Spleen (tissue), 11 donors: Measurements from ENCODE around the gene SMARCE1. TPM values are rescaled to one million over a fixed set of nuclear protein-coding genes. Genes with fewer than 3 reads are reported as not detected.

Experiments used
- DNase-seq: peaks from one replicate; pipeline ENCODE4 v3.0.0-alpha.2; 2020
- H3K27ac ChIP-seq, 8 donors: fragments of 200-600 bp; sonication (generic) in 7 of 8; 1 replicate in 4 of 8; 2 replicates in 4 of 8; pipeline versions ENCODE4 v1.5.0 to v1.8.0; 2016 to 2021; ENCODE audit warnings: inconsistent platforms in 4 of 8, mild to moderate bottlenecking in 4 of 8, moderate library complexity in 1 of 8
- H3K27me3 ChIP-seq, 7 donors: fragments of 200-600 bp; sonication (generic) in 6 of 7; replicated peaks in 1 of 7; 1 replicate in 4 of 7; 2 replicates in 3 of 7; pipeline versions ENCODE4 v1.5.0 to v1.8.0; 2016 to 2021; ENCODE audit warnings: inconsistent platforms in 3 of 7, mild to moderate bottlenecking in 1 of 7
- H3K36me3 ChIP-seq, 6 donors: fragments of 200-600 bp; sonication (generic) in 5 of 6; 1 replicate in 4 of 6; 2 replicates in 2 of 6; pipeline versions ENCODE4 v1.5.0 to v1.8.0; 2016 to 2021; ENCODE audit warnings: inconsistent platforms in 2 of 6
- H3K4me1 ChIP-seq, 6 donors: fragments of 200-600 bp; sonication (generic) in 5 of 6; 1 replicate in 3 of 6; 2 replicates in 3 of 6; pipeline versions ENCODE4 v1.5.0 to v1.8.0; 2016 to 2021; ENCODE audit warnings: inconsistent platforms in 3 of 6
- H3K4me3 ChIP-seq, 8 donors: fragments of 200-600 bp; sonication (generic) in 7 of 8; 1 replicate in 4 of 8; 2 replicates in 4 of 8; pipeline versions ENCODE4 v1.5.0 to v1.8.0; 2016 to 2021; ENCODE audit warnings: inconsistent platforms in 4 of 8, mild to moderate bottlenecking in 4 of 8, moderate library complexity in 2 of 8
- H3K9me3 ChIP-seq, 8 donors: fragments of 200-600 bp; sonication (generic) in 7 of 8; 1 replicate in 4 of 8; 2 replicates in 4 of 8; pipeline versions ENCODE4 v1.5.0 to v1.8.0; 2016 to 2021; ENCODE audit warnings: inconsistent platforms in 4 of 8
- CTCF ChIP-seq, 11 experiments: fragments of 200-600 bp in 7 of 11; fragments of 450-650 bp in 4 of 11; sonication (generic) in 4 of 11; IDR thresholded peaks in 8 of 11; conservative IDR thresholded peaks in 3 of 11; 1 replicate in 7 of 11; 2 replicates in 4 of 11; pipeline versions ENCODE4 v1.4.0 to v1.8.0; 2016 to 2021; ENCODE audit warnings: antibody characterized with exemption in 11 of 11, inconsistent platforms in 4 of 11, mild to moderate bottlenecking in 1 of 11
- POLR2A ChIP-seq, 3 donors: fragments of 450-650 bp; IDR thresholded peaks; one replicate each; pipeline ENCODE4 v1.5.1; 2017; ENCODE audit warnings: antibody characterized with exemption in 3 of 3, mild to moderate bottlenecking in 1 of 3
- POLR2AphosphoS5 ChIP-seq, 3 donors: sonication (generic); formaldehyde crosslinking; IDR thresholded peaks; one replicate each; pipeline ENCODE4 v1.5.1; 2017; ENCODE audit warnings: antibody characterized with exemption in 3 of 3
- WGBS, 5 donors: extraction: QIAGEN DNeasy Blood & Tissue Kit in 3 of 5; methylation state at CpG; one replicate each; pipeline versions ENCODE4 v1.1.5 to v1.1.7; 2013 to 2018; 5-methylcytosine and 5-hydroxymethylcytosine counted together
- intact Hi-C: fragments of 100-400 bp; cut with DNase I; formaldehyde crosslinking; loops from one replicate; pipeline ENCODE4 v1.15.0; 2023; ENCODE audit warnings: low total_unique reads
- polyA plus RNA-seq, 3 donors: library from polyadenylated mRNA; stranded (reverse); fragments of 200-250 nt; gene quantifications; one replicate each; pipeline ENCODE4 v1.2.1, GENCODE V29; 2013
- total RNA-seq, 7 donors: library from RNA; depleted of rRNA in 3 of 7; stranded (reverse); fragments of >200 nt in 3 of 7; fragmentation: NEBNext Ultra II Directional in 4 of 7; extraction: Animal tissue kit (Norgen Biotek cat#: 25700) in 4 of 7; gene quantifications; one replicate each; pipeline versions ENCODE4 v1.1.0 to v1.2.1, GENCODE V29; 2016 to 2021
- donor health status: healthy with polysubstance abuse.
- donor health status: DM: no; HTN: no; CAD: no; lungs with moderate emphysema.
- donor health status: DM: no; HTN: no; CAD: no.
- donor health status: Bipolar disorder and iron deficiency.
- donor health status: healthy.
- donor health status: DM: no; HTN: no; CAD: no.
- donor health status: DM: yes; HTN: yes; CAD: no.

Gene SMARCE1
- total and polyA plus RNA-seq, 10 donors = 74.2 to 126 (median 89.4) TPM

GRCh38 chr17:40686192-40686591 is 38.6 kb upstream of the SMARCE1 start:
- Histone ChIP-seq H3K9me3 (no peaks in the 10 kb centered on the region), H3K27me3 (peaks cover 0 to 24% (median 0%) of the 10 kb centered on the region in 7 donors), H3K27ac (no peak overlapping the region), H3K4me1 (no peaks in the 10 kb centered on the region), H3K36me3 (no peaks in the 10 kb centered on the region), H3K4me3 (no peak overlapping the region)
- intact Hi-C loops = no loop called here
- 74 to 82% (median 79%) methylated on average over 4 of the region's 4 CpGs for WGBS, 5 donors
- TF ChIP-seq CTCF (IDR thresholded peaks at IDR 0.05 in 8 of 11, conservative IDR thresholded peaks at IDR 0.05 in 3 of 11) (no peak), POLR2AphosphoS5 (IDR thresholded peaks at IDR 0.05) (no peak), POLR2A (IDR thresholded peaks at IDR 0.05) (no peak)
- no peak for DNase-seq

GRCh38 chr17:40680998-40681397 is 33.4 kb upstream of the SMARCE1 start:
- H3K9me3 ChIP-seq = no peaks in the 10 kb centered on the region
- no peaks in the 10 kb centered on the region for H3K4me1 ChIP-seq
- peaks cover 0 to 56% (median 0%) of the 10 kb centered on the region in 7 donors for H3K27me3 ChIP-seq
- no peaks in the 10 kb centered on the region for H3K36me3 ChIP-seq
- H3K4me3 ChIP-seq = no peak overlapping the region
- TF ChIP-seq POLR2A (IDR thresholded peaks at IDR 0.05) (no peak), CTCF (IDR thresholded peaks at IDR 0.05 in 8 of 11, conservative IDR thresholded peaks at IDR 0.05 in 3 of 11) (no peak), POLR2AphosphoS5 (IDR thresholded peaks at IDR 0.05) (no peak)
- DNase-seq = no peak
- intact Hi-C loops = no loop called here
- no peak overlapping the region for H3K27ac ChIP-seq

DNA sequence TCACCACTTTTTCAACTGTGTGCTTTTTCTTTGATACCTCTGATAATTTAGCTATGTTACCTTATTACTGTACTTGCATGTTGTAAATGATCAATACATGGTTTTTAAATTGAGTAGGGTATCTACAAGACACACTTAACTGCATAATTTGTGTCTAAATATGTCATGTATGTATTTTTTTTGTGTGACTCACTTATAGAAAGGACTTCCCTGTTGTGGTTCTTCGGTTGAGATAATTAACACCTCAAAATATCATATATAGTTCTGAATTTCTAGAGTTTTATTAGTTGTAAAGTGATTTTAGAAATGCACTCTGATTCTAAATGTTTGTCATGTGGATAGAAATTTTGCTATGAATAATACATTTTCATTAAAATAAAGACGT is 31.9 kb upstream of the SMARCE1 start:
- no peak for DNase-seq
- Histone ChIP-seq H3K4me3 (no peak overlapping the region), H3K27me3 (peaks cover 0 to 61% (median 0%) of the 10 kb centered on the region in 7 donors), H3K36me3 (no peaks in the 10 kb centered on the region), H3K9me3 (no peaks in the 10 kb centered on the region), H3K27ac (no peak overlapping the region), H3K4me1 (no peaks in the 10 kb centered on the region)
- no peak for TF ChIP-seq POLR2A (IDR thresholded peaks at IDR 0.05)
- TF ChIP-seq CTCF (IDR thresholded peaks at IDR 0.05 in 8 of 11, conservative IDR thresholded peaks at IDR 0.05 in 3 of 11) = no peak
- TF ChIP-seq POLR2AphosphoS5 (IDR thresholded peaks at IDR 0.05) = no peak
- 71 to 80% (median 74%) methylated on average over 2 of the region's 2 CpGs for WGBS, 5 donors
- intact Hi-C loops = no loop called here

DNA sequence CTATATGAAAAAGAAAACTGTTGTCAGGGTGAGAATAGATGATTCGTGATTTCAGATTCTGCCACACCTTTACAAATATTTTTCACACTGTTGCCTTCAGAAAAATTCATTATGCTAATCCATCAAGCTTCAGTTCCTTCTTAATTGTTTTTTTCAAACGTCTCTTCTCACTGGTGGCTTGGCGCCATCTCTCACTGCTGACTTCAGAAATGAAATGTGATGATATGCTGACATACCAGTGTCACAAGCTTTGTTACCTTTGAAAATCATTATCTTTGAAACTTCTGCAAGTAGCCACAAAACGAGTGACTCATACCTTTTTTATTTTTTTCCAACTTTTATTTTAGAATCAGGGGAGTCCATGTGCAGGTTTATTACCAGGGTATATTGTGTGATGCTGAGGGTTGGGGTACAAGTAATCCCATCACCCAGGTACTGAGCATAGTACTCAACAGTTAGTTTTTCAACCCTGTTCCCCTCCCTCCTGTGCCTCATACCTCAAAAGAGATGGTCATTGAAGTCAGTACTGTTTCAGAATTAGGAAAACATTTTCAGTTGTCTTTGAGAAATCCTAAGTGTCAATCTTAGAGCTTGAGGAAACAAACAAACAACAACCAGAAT is 31.4 kb upstream of the SMARCE1 start:
- intact Hi-C loops = no loop called here
- 53 to 59% (median 55%) methylated on average over 4 of the region's 4 CpGs for WGBS, 5 donors

More for the DNA sequence above, 31.4 kb upstream of the SMARCE1 start:
- H3K27me3 ChIP-seq = peaks cover 0 to 59% (median 0%) of the 10 kb centered on the region in 7 donors
- no peaks in the 10 kb centered on the region for H3K4me1 ChIP-seq
- H3K36me3 ChIP-seq = no peaks in the 10 kb centered on the region
- no peak overlapping the region for H3K27ac ChIP-seq
- TF ChIP-seq CTCF (IDR thresholded peaks at IDR 0.05 in 8 of 11, conservative IDR thresholded peaks at IDR 0.05 in 3 of 11) = no peak
- no peak for TF ChIP-seq POLR2A (IDR thresholded peaks at IDR 0.05)
- no peaks in the 10 kb centered on the region for H3K9me3 ChIP-seq
- no peak for DNase-seq
- no peak overlapping the region for H3K4me3 ChIP-seq
